ENCODE results near the gene LRIT1.

DNA sequence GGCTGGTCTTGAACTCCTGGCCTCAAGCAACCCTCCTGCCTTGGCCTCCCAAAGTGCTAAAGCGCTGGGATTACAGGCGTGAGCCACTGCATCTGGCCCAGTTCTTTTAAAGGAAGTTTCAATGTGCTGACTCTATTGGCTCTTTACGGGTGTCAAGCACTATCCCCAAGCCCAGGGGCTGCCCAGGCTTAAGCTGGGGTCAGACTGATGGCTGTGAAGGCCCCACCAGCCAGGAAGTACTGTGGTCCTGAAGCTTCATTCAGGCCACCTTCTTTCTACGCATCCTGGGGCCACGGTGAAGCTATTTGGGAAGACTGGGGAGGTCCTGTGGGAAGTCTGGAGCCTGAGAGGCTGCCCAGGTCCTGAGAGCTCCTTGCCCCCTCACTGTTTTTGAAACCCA lies 59.7 kb downstream of the LRIT1 start:
- TF ChIP-seq EZH2 (IDR thresholded peaks at IDR 0.05; ENCODE audit: insufficient read depth, poor library complexity, severe bottlenecking), result no peak
- TF ChIP-seq EZH2phosphoT487 (IDR thresholded peaks at IDR 0.05; ENCODE audit: insufficient read depth, low read depth), result no peak

Data from GM23248 (cell line).